GM04504 (cell line): Measurements from ENCODE around the gene RNF212.
A peak's percentile ranks its signal among the peaks of the same experiment; 100 is the strongest.

ENCODE experiments used
- DNase-seq: peaks from one replicate; pipeline ENCODE4 v3.0.0-alpha.2; 2012; ENCODE audit warnings: low read depth

RNF212 gene

DNA sequence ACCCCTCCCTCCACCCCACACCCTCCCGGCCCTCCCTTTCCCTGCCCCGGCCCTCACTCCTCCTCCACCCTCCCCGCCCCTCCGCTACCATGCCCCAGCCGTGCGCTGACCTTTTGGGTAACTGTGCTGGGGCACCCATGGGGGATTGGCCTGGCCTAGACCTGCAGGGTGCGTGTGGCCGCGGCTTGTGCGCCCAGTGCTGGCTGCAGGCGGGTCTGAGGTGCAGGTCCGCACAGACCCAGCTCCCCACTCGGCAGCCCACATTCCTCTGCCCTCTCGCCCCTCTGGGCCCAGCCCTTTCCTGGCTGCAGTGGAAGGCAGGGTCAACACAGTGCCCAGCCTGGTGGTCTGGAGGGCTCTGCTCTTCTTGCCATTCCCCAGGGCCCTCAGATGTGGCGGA lies 77.3 kb downstream of the RNF212 start:
- DNase-seq, result no peak

DNA sequence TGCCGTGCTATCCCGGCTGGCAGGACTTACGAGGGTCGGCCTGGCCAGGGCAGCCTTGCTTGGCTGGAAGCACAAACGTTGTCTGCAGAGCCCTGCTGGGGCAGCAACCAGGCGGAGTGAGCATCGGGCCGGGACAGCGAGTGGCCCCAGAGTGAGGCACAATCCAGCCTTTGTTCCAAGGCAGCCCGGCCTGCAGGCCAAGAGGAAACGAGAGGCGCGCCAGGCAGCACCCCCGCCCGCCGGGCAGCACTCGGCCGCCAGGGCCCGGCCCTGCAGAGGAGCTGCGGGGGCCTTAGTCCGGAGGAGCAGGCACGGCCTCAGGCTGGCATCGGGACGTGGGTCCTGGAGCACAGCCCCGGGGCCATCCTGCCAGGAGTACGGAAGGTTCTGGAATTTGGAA lies 77.9 kb downstream of the RNF212 start:
- DNase-seq, result no peak

DNA sequence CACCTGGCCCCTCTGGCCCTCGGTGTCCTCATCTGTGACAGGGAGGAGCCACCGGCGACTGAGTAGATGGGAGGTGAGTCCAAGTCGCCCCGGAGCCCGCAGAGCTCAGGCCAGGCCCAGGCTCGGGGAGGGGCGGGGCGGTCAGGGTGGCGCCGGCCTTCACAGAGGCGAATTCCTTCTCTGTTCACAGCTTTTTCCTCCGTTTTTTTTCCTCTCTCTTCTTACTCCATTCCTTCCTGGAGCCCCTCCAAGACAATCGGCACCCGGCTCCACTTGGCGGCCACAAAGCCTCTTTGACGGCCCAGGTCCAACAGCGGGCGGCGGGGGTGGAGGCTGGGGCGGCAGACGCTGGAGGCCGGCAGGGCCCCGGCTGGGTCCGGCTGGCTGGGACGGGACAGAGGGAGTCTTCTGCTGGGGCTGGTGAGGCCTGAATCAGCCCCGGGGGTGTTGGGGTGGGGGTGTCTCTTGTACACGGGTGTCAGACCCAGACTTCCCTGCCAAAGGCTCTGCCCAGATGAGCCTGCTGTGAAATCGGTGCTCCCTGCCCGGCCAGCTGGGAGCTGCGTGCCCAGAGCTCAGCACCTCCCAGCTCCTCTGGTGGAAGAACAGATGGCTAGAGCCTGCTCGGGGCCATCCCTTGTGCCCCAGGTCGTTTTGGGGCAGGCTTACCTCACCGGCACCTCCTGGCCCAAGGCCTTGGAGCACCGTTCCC lies 79.4 kb downstream of the RNF212 start:
- DNase-seq, result peak; percentile 56

DNA sequence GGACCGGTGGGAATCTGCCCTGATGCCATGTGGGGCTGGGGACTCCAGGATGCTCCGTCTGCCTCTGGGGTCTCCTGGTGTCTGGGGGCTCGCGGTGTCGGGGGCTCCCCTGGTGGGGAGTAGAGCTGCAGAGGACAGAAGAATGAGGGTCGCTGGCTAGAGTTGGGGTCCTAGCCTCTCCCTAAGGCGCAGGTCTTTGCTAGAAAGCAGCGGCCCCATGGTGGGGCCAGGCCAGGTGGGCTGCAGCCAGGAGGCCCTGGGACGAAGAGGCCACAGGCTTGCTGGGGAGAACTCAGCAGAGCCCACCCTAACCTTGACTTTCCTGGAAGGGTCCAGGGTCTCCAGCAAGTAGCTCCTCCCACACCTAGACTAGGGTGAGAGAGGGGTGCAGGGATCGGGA lies 80.5 kb downstream of the RNF212 start:
- DNase-seq, result no peak

GRCh38 chr4:1031956-1032795 lies 81.2 kb downstream of the RNF212 start:
- no peak for DNase-seq

DNA sequence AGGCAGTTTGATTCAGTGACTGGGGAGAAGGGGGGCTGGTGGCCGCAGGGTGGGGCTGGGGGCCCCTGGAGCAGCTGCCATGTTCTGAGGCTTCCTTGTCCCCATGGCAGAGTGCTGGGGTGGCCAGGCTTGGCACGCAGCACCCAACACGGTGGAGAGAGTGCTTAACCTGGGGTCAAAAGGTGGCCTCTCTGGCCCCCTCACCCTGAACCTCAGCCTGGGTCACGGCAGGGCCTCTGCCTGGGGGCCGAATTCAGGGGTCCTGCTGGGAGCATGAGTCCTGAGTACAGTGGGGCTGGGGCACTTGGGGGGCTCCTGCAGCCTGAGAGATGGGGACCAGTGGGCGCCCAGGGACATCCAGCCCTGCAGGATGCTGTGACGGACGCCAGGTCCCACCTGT lies 82.0 kb downstream of the RNF212 start:
- no peak for DNase-seq

DNA sequence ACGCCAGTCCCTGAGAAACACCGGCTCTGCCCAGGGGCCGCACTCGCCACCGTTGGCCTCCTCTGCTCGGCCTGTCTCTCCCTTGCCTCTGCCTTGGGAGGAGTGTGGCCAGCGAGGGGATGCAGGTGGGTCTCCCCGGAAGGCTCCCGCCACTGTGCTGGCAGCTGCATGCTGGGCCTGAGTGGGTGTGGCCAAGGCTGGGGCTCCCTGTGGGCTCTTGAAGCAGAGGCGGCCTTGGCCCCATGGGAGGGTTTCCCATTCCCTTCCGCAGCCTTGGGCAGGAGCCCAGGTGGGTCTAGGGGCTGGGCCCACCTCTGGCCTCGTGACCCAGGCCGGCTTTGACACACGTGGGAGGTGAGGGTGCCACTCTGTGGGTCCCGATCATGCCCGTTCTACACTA lies 82.8 kb downstream of the RNF212 start:
- DNase-seq, result no peak

GRCh38 chr4:1030031-1030430 lies 83.3 kb downstream of the RNF212 start:
- no peak for DNase-seq

DNA sequence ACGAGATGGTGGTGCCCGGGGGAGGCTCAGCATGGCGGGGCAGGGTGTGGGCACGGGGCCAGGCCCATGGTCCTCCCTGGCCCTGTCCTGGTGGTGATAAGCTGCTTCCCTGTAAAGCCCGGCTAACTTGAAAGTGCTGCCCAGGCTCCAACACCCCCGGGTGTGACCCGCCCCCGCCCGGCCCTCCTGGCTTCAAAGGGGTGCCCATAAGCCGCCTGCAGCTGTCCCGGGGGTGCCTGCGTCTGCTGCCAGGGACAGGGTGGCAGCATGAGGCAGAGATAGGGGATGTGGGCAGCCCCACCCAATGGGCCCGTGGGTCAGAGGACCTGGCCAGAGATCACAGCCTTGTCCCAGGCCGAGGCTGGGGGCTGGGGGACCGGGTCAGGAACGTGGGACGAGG lies 83.8 kb downstream of the RNF212 start:
- DNase-seq, result no peak

DNA sequence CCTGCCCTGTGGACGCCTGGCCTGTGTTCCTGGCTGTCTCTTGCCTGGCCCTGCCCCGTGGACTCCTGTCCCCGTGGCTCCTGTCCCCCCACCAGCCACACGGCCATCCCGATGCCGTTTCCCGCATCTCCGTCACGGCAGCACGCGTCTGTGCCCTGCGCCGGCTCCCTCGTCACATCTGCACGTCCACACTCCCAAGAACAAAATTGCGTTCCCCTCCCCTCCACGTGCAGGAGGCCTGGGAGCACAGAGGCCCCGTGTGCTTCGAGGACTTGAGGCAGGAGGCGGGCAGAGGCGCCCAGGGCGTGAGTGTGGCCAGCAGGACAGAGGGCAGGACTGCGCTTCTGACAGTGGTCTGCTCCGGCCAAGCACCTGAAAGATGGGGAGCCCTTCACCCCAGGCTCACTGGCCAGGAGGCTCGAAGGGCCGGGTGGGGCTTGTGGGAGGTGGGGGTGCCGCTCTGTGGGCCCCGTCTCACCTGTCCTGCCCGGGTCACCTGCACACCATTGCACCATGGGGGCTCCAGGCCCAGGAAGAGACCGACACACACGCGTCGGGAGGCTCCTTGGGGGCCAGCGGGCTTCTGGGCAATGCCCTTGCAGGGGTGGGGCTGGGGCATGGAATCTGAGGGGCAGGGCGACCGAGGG lies 84.7 kb downstream of the RNF212 start:
- no peak for DNase-seq

DNA sequence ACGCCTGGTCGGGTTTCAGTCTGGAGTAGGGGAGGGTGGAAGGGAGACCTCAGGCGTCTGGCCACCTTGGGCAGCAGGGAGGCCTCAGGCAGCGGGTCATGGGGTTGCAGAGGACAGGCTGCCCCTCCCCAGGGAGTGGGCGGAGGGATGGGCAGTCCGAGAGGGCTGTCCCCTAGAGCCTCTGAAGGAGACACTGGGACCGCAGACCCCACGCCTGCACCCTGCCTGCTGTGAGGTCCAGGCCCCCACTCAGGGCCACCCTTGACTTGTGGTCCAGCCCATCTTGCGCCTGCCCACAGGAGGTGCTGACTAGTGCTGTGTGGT lies 85.5 kb downstream of the RNF212 start:
- no peak for DNase-seq

GRCh38 chr4:1027219-1027914 lies 86.0 kb downstream of the RNF212 start:
- no peak for DNase-seq

- DNase-seq, result no peak
These were observed 87.2 kb downstream of the RNF212 start for GRCh38 chr4:1026115-1026514.

- no peak for DNase-seq
These were observed 88.3 kb downstream of the RNF212 start for GRCh38 chr4:1024882-1025545.

DNA sequence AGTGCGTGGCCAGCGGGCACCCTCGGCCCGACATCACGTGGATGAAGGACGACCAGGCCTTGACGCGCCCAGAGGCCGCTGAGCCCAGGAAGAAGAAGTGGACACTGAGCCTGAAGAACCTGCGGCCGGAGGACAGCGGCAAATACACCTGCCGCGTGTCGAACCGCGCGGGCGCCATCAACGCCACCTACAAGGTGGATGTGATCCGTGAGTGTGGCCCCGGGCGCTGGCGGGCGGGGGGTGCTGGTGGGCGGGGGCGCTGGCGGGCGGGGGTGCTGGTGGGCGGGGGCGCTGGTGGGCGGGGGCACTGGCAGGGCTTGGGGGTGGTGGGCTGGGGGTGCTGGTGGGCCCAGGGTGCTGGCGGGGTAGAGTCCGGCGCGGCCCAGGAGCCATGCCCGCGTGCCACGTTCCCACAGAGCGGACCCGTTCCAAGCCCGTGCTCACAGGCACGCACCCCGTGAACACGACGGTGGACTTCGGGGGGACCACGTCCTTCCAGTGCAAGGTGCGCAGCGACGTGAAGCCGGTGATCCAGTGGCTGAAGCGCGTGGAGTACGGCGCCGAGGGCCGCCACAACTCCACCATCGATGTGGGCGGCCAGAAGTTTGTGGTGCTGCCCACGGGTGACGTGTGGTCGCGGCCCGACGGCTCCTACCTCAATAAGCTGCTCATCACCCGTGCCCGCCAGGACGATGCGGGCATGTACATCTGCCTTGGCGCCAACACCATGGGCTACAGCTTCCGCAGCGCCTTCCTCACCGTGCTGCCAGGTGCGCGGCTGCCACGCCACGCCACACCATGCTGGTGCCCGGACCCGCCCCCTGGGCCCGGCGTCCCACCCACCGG lies 89.2 kb downstream of the RNF212 start:
- no peak for DNase-seq

GRCh38 chr4:1023075-1023640 lies 90.2 kb downstream of the RNF212 start:
- DNase-seq, result no peak

GRCh38 chr4:1022739-1023066 lies 90.7 kb downstream of the RNF212 start:
- no peak for DNase-seq

- no peak for DNase-seq
These were observed 91.2 kb downstream of the RNF212 start for GRCh38 chr4:1022051-1022738.
